WTC11 (cell line): ENCODE data around the gene LMO1. TPM values are rescaled to one million over a fixed set of nuclear protein-coding genes. Genes with fewer than 3 reads are reported as not detected.

Experiments used
- ATAC-seq: fragments of 200-7000 bp; cut with Tn5 transposase; 2 replicates; pipeline ENCODE4 v1.10.0; 2021; ENCODE audit warnings: mild to moderate bottlenecking, moderate library complexity
- CTCF ChIA-PET: fragments of 300-600 bp; sonication (Branson Sonifier 250); formaldehyde crosslinking; loops from one replicate; lab custom pipeline; 2021; ENCODE audit warnings: antibody characterized with exemption; lab: Charles Lee
- POLR2A ChIA-PET: fragments of 350-600 bp; sonication (Branson Sonifier 250); formaldehyde crosslinking; loops from one replicate; lab custom pipeline; 2021; ENCODE audit warnings: antibody characterized with exemption; lab: Charles Lee
- DNase-seq: peaks from one replicate; pipeline ENCODE4 v3.0.0; 2021; ENCODE audit warnings: low spot score
- H3K27ac Mint-ChIP-seq: 2 replicates; pipeline ENCODE4 v1.8.0; 2021; ENCODE audit warnings: mixed read lengths
- H3K27me3 Mint-ChIP-seq: 2 replicates; pipeline ENCODE4 v1.8.0; 2021; ENCODE audit warnings: low read depth, mild to moderate bottlenecking, moderate library complexity, mixed read lengths
- H3K36me3 Mint-ChIP-seq: 2 replicates; pipeline ENCODE4 v1.8.0; 2021; ENCODE audit warnings: mixed read lengths
- H3K4me1 Mint-ChIP-seq: 2 replicates; pipeline ENCODE4 v1.8.0; 2022; ENCODE audit warnings: mixed read lengths
- H3K4me3 Mint-ChIP-seq: 2 replicates; pipeline ENCODE4 v1.8.0; 2021; ENCODE audit warnings: mild to moderate bottlenecking, moderate library complexity, mixed read lengths
- H3K9me3 Mint-ChIP-seq: 2 replicates; pipeline ENCODE4 v1.8.0; 2021; ENCODE audit warnings: mixed read lengths
- ARID4B ChIP-seq: sonication (generic); formaldehyde crosslinking; IDR thresholded peaks from 2 replicates; pipeline ENCODE4 v1.8.0; 2023; ENCODE audit warnings: missing genetic modification reagents, mild to moderate bottlenecking, borderline replicate concordance
- ATF1 ChIP-seq: sonication (generic); formaldehyde crosslinking; IDR thresholded peaks from 2 replicates; pipeline ENCODE4 v1.8.1; 2023; ENCODE audit warnings: mild to moderate bottlenecking, moderate library complexity, missing genetic modification reagents
- E2F4 ChIP-seq: sonication (generic); formaldehyde crosslinking; IDR thresholded peaks from 2 replicates; pipeline ENCODE4 v1.8.1; 2022; ENCODE audit warnings: low read depth, mild to moderate bottlenecking, moderate library complexity, missing genetic modification reagents, borderline replicate concordance
- EMX1 ChIP-seq: fragments of 250-450 bp; sonication (Bioruptor Pico); IDR thresholded peaks from 2 replicates; pipeline ENCODE4 v1.8.0; 2021; ENCODE audit warnings: mild to moderate bottlenecking
- ERG ChIP-seq: fragments of 250-450 bp; sonication (Bioruptor Pico); IDR thresholded peaks from 2 replicates; pipeline ENCODE4 v1.8.0; 2021; ENCODE audit warnings: mild to moderate bottlenecking
- ETV6 ChIP-seq: sonication (generic); formaldehyde crosslinking; IDR thresholded peaks from 2 replicates; pipeline ENCODE4 v1.8.1; 2022; ENCODE audit warnings: mild to moderate bottlenecking, missing genetic modification reagents
- GRHL2 ChIP-seq: fragments of 250-450 bp; sonication (Bioruptor Pico); IDR thresholded peaks from 2 replicates; pipeline ENCODE4 v1.8.0; 2022; ENCODE audit warnings: mild to moderate bottlenecking, moderate library complexity; ENCODE audit not compliant: insufficient replicate concordance, severe bottlenecking
- IRF2 ChIP-seq: sonication (generic); formaldehyde crosslinking; IDR thresholded peaks from 2 replicates; pipeline ENCODE4 v1.8.0; 2022; ENCODE audit warnings: low read depth, missing genetic modification reagents, borderline replicate concordance
- JAZF1 ChIP-seq: fragments of 250-450 bp; sonication (Bioruptor Pico); IDR thresholded peaks from 2 replicates; pipeline ENCODE4 v1.9.0; 2021; ENCODE audit warnings: moderate library complexity, mild to moderate bottlenecking, inconsistent platforms
- MXD4 ChIP-seq: fragments of 250-450 bp; sonication (Bioruptor Pico); IDR thresholded peaks from 2 replicates; pipeline ENCODE4 v1.8.0; 2021; ENCODE audit warnings: mild to moderate bottlenecking, moderate library complexity, borderline replicate concordance
- NFE2L1 ChIP-seq: sonication (generic); formaldehyde crosslinking; IDR thresholded peaks from 2 replicates; pipeline ENCODE4 v1.8.1; 2023; ENCODE audit warnings: missing genetic modification reagents
- RELA ChIP-seq: sonication (generic); formaldehyde crosslinking; IDR thresholded peaks from 2 replicates; pipeline ENCODE4 v1.8.1; 2022; ENCODE audit warnings: missing genetic modification reagents, mild to moderate bottlenecking, borderline replicate concordance
- SMAD3 ChIP-seq: sonication (generic); formaldehyde crosslinking; IDR thresholded peaks from 2 replicates; pipeline ENCODE4 v1.8.0; 2022; ENCODE audit warnings: missing genetic modification reagents, mild to moderate bottlenecking, borderline replicate concordance
- USF2 ChIP-seq: sonication (generic); formaldehyde crosslinking; IDR thresholded peaks from 2 replicates; pipeline ENCODE4 v1.8.1; 2023; ENCODE audit warnings: mild to moderate bottlenecking, missing genetic modification reagents, moderate library complexity
- ZNF281 ChIP-seq: sonication (generic); formaldehyde crosslinking; IDR thresholded peaks from 2 replicates; pipeline ENCODE4 v1.8.0; 2023; ENCODE audit warnings: mild to moderate bottlenecking, missing genetic modification reagents
- ZNF512 ChIP-seq: sonication (generic); formaldehyde crosslinking; IDR thresholded peaks from 2 replicates; pipeline ENCODE4 v1.8.1; 2022; ENCODE audit warnings: missing genetic modification reagents, borderline replicate concordance
- total RNA-seq: library from RNA; stranded (reverse); gene quantifications from 3 replicates; pipeline ENCODE4 v1.2.3, GENCODE V29; 2021

Gene LMO1
- total RNA-seq, 1 experiment from 2014 or later = 0.44 TPM

- no peaks in the 10 kb centered on the region for H3K36me3 Mint-ChIP-seq
- POLR2A ChIA-PET = no interaction called here
- no peaks in the 10 kb centered on the region for H3K9me3 Mint-ChIP-seq
- H3K27ac Mint-ChIP-seq = no peak overlapping the region
- ATAC-seq (no peak), DNase-seq (no peak)
- H3K4me1 Mint-ChIP-seq = 0 out of 2 replicates have a peak, but pooled peaks cover 2% of the 10 kb centered on the region
- no peak for TF ChIP-seq IRF2
- no peak for TF ChIP-seq ZNF512 (CRISPR knock-in tag)
- TF ChIP-seq JAZF1 (CRISPR knock-in tag) = no peak
- TF ChIP-seq ARID4B = no peak
- no peak for TF ChIP-seq GRHL2
- no peak for TF ChIP-seq E2F4
- no peak for TF ChIP-seq USF2 (CRISPR knock-in tag)
- no peak for TF ChIP-seq SMAD3 (CRISPR knock-in tag)
- TF ChIP-seq NFE2L1 (CRISPR knock-in tag) = no peak
- TF ChIP-seq ATF1 (CRISPR knock-in tag) = no peak
- TF ChIP-seq MXD4 (CRISPR knock-in tag) = no peak
- TF ChIP-seq ERG = no peak
- TF ChIP-seq EMX1 (CRISPR knock-in tag) = no peak
- TF ChIP-seq ETV6 = no peak
- no peak for TF ChIP-seq RELA (CRISPR knock-in tag)
- TF ChIP-seq ZNF281 (CRISPR knock-in tag) = no peak
- no peak overlapping the region for H3K4me3 Mint-ChIP-seq
- no peaks in the 10 kb centered on the region for H3K27me3 Mint-ChIP-seq
- CTCF ChIA-PET = interaction anchor here (1.5 kb wide), 1 partner anchor 30 kb away, joined by 5 read pairs; no protein-coding TSS in a partner anchor
Observed at GRCh38 chr11:8293171-8293570, 29.5 kb upstream of the LMO1 start.
